Central memory CD8-positive, alpha-beta T cell (primary cell): ENCODE results near the gene USP7.
"Not testable (repeated sequence)": the region's sequence is repeated elsewhere in the genome, so short reads cannot be mapped to it uniquely, and the experiment has no call there.

ENCODE experiments used
- ATAC-seq: fragments of 150-1000 bp; cut with Tn5 transposase; replicated peaks from 2 replicates; pipeline ENCODE4 v1.10.0; 2022; ENCODE audit warnings: mild to moderate bottlenecking, moderate FRiP score, moderate number of reproducible peaks; ENCODE audit not compliant: poor library complexity, severe bottlenecking; ENCODE audit errors: extremely low read depth
- DNase-seq, 2 donors: peaks; one replicate each; pipeline ENCODE4 v3.0.0; 2021; ENCODE audit warnings: low spot score in 2 of 2
- H3K27ac Mint-ChIP-seq: one replicate; pipeline ENCODE4 v1.8.0; 2022; ENCODE audit warnings: low read depth, mild to moderate bottlenecking, moderate library complexity, mixed read lengths
- H3K27me3 Mint-ChIP-seq: one replicate; pipeline ENCODE4 v1.8.0; 2022; ENCODE audit warnings: mixed read lengths
- H3K36me3 Mint-ChIP-seq: one replicate; pipeline ENCODE4 v1.8.0; 2022; ENCODE audit warnings: mild to moderate bottlenecking, moderate library complexity, mixed read lengths; ENCODE audit not compliant: insufficient read depth
- H3K4me1 Mint-ChIP-seq: one replicate; pipeline ENCODE4 v1.8.0; 2022; ENCODE audit warnings: mixed read lengths
- H3K4me3 Mint-ChIP-seq: one replicate; pipeline ENCODE4 v1.8.0; 2022; ENCODE audit warnings: mild to moderate bottlenecking, moderate library complexity, mixed read lengths
- H3K9me3 Mint-ChIP-seq: one replicate; pipeline ENCODE4 v1.8.0; 2022; ENCODE audit warnings: mixed read lengths

The USP7 gene

DNA sequence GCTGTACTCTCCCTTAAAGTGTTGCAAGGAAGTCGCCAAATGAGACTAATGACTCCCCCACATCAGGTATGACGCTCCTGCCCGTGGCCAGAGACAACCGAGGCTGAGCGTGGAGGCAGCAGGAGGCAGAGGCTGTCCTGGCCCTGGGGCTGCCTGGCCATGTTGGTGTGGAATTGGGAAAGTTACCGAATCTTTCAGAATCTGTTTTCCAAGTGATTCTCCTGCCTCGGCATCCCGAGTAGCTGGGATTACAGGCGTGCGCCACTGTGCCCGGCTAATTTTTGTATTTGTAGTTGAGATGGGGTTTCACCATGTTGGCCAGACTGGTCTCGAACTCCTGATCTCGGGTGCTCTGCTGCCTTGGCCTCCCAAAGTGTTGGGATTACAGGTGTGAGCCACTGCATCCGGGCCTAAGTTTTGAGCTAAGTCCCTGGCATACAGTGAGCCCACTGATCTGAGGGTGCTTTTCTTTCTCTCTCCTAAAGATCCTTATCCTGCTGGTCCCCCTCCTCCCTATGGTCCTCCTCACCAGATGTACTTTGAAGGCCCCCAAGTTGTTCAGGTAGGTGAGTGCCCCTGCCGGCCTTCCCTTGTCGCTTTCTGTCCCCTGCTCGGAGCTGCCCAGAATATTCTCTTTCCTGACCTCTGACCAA, 80.9 kb downstream of the USP7 start:
- H3K4me3 Mint-ChIP-seq = no peak overlapping the region

DNA sequence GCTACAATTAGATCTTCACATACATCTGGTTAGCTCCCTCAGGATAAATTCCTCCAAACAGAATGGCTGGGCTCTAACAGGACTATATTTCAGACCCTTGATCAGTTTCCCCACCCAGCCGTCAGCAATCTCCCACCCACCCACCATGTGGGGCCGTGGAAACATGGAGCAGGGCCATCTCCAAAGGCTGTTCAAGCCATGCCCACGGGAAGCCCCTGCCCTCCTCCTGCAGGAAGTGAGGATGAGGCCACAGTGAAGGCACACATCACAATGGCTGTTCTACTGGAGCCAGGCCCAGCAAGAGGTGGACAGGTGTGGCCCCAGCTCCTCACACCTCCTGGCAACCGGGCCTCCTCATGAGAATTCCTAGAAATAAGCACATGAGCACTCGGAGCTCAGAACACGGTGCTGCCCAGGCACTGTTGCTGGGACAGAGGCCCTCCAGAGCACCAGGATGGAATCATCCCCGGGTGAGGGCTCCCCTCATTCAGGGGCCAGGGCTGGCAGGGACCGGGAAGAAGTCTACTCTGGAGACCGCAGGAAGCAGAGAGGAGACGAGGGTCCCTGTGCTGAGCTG, 81.6 kb downstream of the USP7 start, which contains the start of gene LITAFD:
LITAFD (plus strand) TSS at position 311 of the 577 bp plus-strand sequence. CDS start 2,005 bp downstream, outside the sequence.
- H3K4me3 Mint-ChIP-seq = no peak within 1 kb of the TSS
- peaks cover 22% of the 10 kb centered on the region for H3K4me1 Mint-ChIP-seq
- H3K9me3 Mint-ChIP-seq = no peaks in the 10 kb centered on the region
- H3K27ac Mint-ChIP-seq = no peak within 1 kb of the TSS
- ATAC-seq (no peak), DNase-seq (no peak)
- peaks cover 13% of the 10 kb centered on the region for H3K27me3 Mint-ChIP-seq
- H3K36me3 Mint-ChIP-seq = peaks cover 4% of the 10 kb centered on the region

More for the DNA sequence above, 80.9 kb downstream of the USP7 start:
- Mint-ChIP-seq H3K27ac (no peak overlapping the region), H3K4me1 (peaks cover 19% of the 10 kb centered on the region), H3K36me3 (peaks cover 4% of the 10 kb centered on the region), H3K27me3 (peaks cover 13% of the 10 kb centered on the region), H3K9me3 (no peaks in the 10 kb centered on the region)
- no peak for ATAC-seq
- DNase-seq = no peak

DNA sequence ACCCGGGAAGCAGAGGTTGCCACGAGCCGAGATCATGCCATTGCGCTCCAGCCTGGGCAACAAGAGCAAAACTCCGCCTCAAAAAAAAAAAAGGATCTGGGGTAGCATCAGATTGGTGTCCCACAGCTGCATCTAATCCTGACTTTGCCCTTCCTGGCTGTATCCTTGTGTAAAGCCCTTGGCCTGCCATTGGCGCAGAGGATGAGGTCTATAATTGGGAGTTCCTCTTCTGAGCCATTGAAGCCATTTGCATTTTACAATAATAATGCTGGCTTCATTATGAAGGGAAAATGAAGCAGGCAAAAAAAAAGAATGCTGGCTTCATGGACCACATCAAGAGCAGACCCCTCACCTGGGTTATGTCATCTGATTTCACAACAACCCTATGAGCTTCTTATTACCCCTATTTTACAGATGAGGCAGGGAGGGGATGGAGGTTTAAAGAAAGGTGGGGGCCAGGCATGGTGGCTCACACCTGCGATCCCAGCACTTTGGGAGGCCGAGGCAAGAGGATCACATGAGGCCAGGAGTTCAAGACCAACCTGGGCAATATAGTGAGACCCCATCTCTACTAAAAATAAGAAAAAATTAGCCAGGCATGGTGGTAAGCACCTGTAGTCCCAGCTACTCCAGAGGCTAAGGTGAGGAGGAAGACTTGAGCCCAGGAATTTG, 82.7 kb downstream of the USP7 start:
- peaks cover 4% of the 10 kb centered on the region for H3K36me3 Mint-ChIP-seq
- peaks cover 19% of the 10 kb centered on the region for H3K4me1 Mint-ChIP-seq
- H3K27me3 Mint-ChIP-seq = peaks cover 11% of the 10 kb centered on the region
- ATAC-seq = no peak
- H3K4me3 Mint-ChIP-seq = no peak overlapping the region
- H3K27ac Mint-ChIP-seq = no peak overlapping the region
- H3K9me3 Mint-ChIP-seq = no peaks in the 10 kb centered on the region
- DNase-seq = no peak

DNA sequence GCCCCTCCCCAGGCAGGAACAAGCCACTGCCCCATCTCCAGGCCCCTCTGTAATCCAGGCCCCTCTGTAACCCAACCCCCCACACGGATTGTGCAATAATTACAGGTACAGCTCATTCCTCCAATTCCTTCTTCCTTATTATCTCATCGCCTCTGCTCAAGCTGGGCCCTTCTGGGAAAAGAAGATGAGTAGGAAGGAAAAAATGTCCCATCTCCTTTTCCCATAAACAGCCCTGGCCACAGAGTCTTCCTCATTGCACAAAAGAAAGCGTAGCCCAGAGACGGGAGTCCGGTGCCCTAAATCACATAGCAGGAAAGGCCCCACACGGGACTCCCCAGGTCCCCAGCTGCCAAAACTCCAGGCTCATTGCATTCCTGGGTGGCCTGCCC, 85.2 kb downstream of the USP7 start:
- no peak overlapping the region for H3K27ac Mint-ChIP-seq
- ATAC-seq = no peak
- DNase-seq = no peak
- no peaks in the 10 kb centered on the region for H3K27me3 Mint-ChIP-seq
- H3K9me3 Mint-ChIP-seq = no peaks in the 10 kb centered on the region
- no peak overlapping the region for H3K4me3 Mint-ChIP-seq
- peaks cover 3% of the 10 kb centered on the region for H3K36me3 Mint-ChIP-seq
- H3K4me1 Mint-ChIP-seq = peaks cover 12% of the 10 kb centered on the region

DNA sequence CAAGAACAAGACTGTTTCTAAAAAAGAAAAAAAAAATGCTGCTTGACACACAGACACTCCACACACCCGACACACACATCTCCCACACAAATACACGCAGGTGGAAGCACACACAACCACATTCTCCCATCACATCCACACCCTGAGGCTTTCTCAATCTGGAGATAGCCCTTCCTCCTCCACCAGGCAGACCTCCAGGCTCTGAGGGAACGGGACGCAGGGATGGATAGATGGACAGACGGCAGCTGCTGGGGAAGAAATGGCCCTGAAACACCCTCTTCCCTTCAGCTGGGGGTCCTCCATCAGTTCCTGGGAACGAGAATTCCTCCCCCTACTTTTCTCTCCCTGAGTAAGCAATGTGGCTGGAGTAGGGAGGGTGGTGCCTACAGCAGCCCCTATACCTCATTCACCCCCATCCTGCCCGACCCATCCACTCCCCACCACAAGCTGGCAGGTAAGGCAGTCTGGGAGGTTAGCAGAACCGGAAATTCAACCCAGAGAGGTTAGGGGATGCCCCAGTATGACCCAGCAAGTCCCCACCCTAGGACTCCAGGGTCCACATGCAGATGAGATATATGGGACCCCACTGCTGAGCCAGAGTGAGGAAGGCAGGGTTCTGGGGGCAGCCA, 85.7 kb downstream of the USP7 start:
- DNase-seq = no peak
- H3K27ac Mint-ChIP-seq = no peak overlapping the region

DNA sequence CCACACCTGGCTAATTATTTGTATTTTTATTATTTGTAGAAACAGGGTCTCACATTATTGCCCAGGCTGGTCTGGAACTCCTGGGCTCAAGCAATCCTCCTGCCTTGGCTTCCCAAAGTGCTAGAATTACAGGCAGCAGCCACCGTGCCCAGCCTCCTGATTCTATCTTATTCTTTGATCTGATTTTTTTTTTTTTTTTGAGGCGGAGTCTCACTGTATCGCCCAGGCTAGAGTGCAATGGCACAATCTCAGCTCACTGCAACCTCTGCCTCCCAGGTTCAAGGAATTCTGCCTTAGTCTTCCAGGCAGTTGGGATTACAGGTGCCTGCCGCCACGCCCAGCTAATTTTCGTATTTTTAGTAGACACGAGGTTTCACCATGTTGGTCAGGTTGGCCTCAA, 88.4 kb downstream of the USP7 start:
- not testable (repeated sequence) for H3K27me3 Mint-ChIP-seq, H3K9me3 Mint-ChIP-seq, DNase-seq, H3K27ac Mint-ChIP-seq, H3K4me3 Mint-ChIP-seq, H3K36me3 Mint-ChIP-seq, ATAC-seq
- peaks cover 18% of the 10 kb centered on the region for H3K4me1 Mint-ChIP-seq

More for the DNA sequence above, 85.7 kb downstream of the USP7 start:
- peaks cover 3% of the 10 kb centered on the region for H3K36me3 Mint-ChIP-seq
- ATAC-seq = peak; percentile 14
- H3K4me1 Mint-ChIP-seq = peaks cover 12% of the 10 kb centered on the region
- no peak overlapping the region for H3K4me3 Mint-ChIP-seq
- no peaks in the 10 kb centered on the region for H3K9me3 Mint-ChIP-seq
- H3K27me3 Mint-ChIP-seq = no peaks in the 10 kb centered on the region

DNA sequence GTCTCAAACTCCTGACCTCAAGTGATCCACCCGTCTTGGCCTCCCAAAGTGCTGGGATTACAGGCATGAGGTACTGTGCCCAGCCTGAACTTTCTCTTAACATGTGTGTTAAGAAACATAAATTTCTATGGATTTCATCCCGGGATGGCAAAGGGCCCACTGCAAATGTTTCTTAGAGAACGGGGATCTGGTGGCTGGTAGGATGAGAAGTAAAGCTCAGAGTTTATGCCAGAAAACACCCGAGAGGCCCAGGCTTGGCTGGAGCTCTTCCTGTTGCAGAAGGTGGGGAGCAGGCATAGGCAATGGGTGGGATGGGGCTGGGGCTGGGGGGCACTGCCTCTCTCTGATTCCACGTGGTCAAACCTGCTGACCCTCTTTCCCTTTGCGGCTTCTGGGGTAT, 89.3 kb downstream of the USP7 start:
- no peak overlapping the region for H3K4me3 Mint-ChIP-seq

DNA sequence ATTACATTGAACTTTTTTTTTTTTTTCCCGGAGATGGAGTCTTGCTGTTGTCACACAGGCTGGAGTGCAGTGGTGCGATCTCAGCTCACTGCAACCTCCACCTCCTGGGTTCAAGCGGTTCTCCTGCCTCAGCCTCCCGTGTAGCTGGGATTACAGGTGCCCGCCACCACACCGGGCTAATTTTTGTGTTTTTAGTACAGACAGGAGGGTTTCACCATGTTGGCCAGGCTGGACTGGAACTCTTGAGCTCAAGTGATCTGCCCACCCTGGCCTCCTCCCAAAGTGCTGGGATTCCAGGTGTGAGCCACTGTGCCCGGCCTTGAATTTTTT, 89.9 kb downstream of the USP7 start:
- H3K27ac Mint-ChIP-seq, H3K4me3 Mint-ChIP-seq, DNase-seq, H3K36me3 Mint-ChIP-seq, H3K9me3 Mint-ChIP-seq, H3K27me3 Mint-ChIP-seq, ATAC-seq: not testable (repeated sequence)
- peaks cover 25% of the 10 kb centered on the region for H3K4me1 Mint-ChIP-seq

More for the DNA sequence above, 89.3 kb downstream of the USP7 start:
- no peaks in the 10 kb centered on the region for H3K27me3 Mint-ChIP-seq
- H3K4me1 Mint-ChIP-seq = peaks cover 20% of the 10 kb centered on the region
- H3K27ac Mint-ChIP-seq = no peak overlapping the region
- no peaks in the 10 kb centered on the region for H3K9me3 Mint-ChIP-seq
- DNase-seq (no peak), ATAC-seq (no peak)
- H3K36me3 Mint-ChIP-seq = peaks cover 3% of the 10 kb centered on the region

DNA sequence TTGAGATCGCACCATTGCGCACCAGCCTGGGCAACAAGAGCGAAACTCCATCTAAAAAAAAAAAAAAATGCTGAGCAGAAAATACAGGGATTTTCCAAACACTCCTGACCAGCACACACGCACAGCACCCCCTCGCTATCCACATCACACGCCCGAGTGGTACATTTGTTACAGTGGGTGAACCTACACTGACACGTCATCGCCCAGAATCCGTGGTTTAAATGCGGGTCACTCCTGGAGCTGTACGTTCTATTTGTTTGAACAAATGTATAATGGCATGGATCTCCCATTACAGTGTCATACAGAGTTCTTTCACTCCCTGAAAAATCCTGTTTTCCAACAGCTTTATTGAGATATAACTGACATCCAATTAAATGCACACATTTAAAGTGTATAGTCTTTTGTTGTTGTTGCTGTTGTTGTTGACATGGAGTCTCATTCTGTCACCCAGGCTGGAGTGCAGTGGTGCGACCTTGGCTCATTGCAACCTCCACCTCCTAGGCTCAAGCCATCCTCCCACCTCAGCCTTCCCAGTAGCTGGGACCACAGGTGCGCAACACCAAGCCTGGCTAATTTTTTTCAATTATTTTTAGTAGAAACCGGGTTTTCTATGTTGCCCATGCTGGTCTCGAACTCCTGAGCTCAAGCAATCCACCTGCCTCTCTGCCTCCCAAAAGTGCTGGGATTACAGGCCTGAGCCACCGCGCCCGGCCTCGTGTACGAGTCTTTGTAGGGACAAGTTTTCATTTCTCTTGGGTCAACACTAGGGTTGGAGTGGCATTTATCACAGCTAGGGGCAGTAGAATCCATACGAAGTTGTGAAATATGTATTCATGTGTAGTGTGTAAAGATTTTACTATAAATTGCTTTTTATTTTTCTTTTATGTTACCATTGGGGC, 90.5 kb downstream of the USP7 start:
- ATAC-seq (no peak), DNase-seq (no peak)
- peaks cover 3% of the 10 kb centered on the region for H3K36me3 Mint-ChIP-seq
- H3K4me1 Mint-ChIP-seq = peaks cover 20% of the 10 kb centered on the region
- H3K27ac Mint-ChIP-seq = no peak overlapping the region
- H3K9me3 Mint-ChIP-seq = no peaks in the 10 kb centered on the region
- no peaks in the 10 kb centered on the region for H3K27me3 Mint-ChIP-seq
- no peak overlapping the region for H3K4me3 Mint-ChIP-seq

DNA sequence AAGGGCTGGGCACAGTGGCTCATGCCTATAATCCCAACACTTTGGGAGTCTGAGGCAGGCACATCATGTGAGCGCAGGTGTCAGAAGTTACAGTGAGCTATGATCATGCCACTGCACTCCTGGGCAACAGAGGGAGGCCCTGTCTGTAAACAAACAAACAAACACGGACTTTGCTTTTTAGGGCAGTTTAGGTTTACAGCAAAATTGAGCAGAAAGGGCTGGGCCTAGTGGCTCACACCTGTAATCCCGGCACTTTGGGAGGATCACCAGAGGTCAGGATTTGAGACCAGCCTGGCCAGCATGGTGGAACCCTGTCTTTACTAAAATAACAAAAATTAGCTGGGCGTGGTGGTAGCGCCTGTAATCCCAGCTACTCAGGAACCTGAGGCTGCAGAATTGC, 91.6 kb downstream of the USP7 start:
- Mint-ChIP-seq H3K4me3 (no peak overlapping the region), H3K36me3 (peaks cover 10% of the 10 kb centered on the region), H3K27ac (no peak overlapping the region), H3K27me3 (no peaks in the 10 kb centered on the region), H3K4me1 (peaks cover 25% of the 10 kb centered on the region), H3K9me3 (no peaks in the 10 kb centered on the region)
- no peak for ATAC-seq
- DNase-seq = no peak

DNA sequence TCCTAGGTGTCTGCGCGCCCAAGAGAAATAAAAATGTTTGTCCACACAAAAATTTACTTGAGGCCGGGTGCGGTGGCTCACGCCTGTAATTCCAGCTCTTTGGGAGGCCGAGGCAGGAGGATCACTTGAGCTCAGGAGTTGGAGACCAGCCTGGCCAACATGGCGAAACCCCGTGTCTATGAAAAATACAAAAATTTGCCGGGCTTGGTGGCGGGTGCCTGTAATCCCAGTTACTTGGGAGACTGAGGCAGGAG, 93.8 kb downstream of the USP7 start:
- H3K4me3 Mint-ChIP-seq = not testable (repeated sequence)
- H3K36me3 Mint-ChIP-seq = peaks cover 11% of the 10 kb centered on the region
- H3K4me1 Mint-ChIP-seq = peaks cover 40% of the 10 kb centered on the region

DNA sequence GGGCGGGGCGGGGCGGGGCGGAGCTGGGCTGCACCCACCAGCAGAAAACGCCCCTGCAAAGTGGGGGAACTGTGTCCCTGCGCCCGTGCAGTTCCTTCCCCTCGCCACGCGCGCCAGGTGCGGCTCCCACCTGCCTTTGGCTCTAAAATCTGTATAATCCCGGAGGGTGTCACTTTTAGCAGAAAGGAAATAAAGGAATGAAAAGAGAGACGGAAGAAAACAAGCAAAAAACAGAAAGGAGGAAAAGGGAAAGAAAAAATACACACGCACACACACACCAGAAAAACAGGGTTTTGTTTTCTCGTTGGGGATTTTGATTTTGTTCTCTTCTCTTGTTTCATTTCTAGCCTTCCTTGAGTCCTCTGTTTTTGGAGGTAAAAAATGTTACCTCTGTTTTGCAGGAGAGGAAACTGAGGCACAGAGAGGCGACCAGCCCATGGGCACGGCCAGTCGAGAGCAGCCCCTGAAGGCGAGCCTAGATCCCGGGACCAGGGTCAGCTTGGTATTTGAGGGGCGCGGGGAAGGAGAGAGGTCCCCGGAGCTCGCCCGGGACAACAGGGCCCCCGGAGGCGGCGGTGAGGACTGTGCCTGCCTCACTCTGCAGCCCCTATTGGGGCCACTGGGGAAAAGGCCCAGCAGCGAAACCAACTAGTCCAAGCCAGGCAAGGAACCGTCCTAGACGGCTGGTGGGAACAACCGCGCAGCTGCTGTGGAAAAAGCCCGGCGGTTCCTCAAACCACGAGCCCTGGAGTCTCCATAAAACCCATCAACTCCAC, 94.3 kb downstream of the USP7 start:
- DNase-seq = no peak
- H3K4me1 Mint-ChIP-seq = peaks cover 45% of the 10 kb centered on the region
- peak; percentile 50 for ATAC-seq
- peak overlapping the region; percentile 83 for H3K27ac Mint-ChIP-seq
- H3K36me3 Mint-ChIP-seq = peaks cover 11% of the 10 kb centered on the region
- H3K27me3 Mint-ChIP-seq = no peaks in the 10 kb centered on the region
- H3K4me3 Mint-ChIP-seq = peak overlapping the region; percentile 98
- no peaks in the 10 kb centered on the region for H3K9me3 Mint-ChIP-seq

More for the DNA sequence above, 93.8 kb downstream of the USP7 start:
- not testable (repeated sequence) for ATAC-seq, DNase-seq, H3K27me3 Mint-ChIP-seq, H3K9me3 Mint-ChIP-seq, H3K27ac Mint-ChIP-seq
